Kidney (tissue), 14 donors: ENCODE results near the gene SCAMP1. TPM values are rescaled to one million over a fixed set of nuclear protein-coding genes. Genes with fewer than 3 reads are reported as not detected.

Experiments used
- DNase-seq, 5 donors: peaks; one replicate each; pipeline ENCODE4 v3.0.0-alpha.2; 2013 to 2020
- FAIRE-seq: peaks from 2 replicates; lab custom pipeline; 2012; peaks lifted over from hg19 to GRCh38; lab: Jason Lieb, UNC
- H3K27ac ChIP-seq, 2 donors: one replicate each; pipeline ENCODE4 v1.7.0; 2013; ENCODE audit warnings: low read depth in 2 of 2, low read length in 2 of 2, inconsistent platforms in 1 of 2
- H3K27me3 ChIP-seq: one replicate; pipeline ENCODE4 v1.7.1; 2013; ENCODE audit warnings: low read length, inconsistent platforms; ENCODE audit not compliant: control insufficient read depth, insufficient read depth
- H3K36me3 ChIP-seq, 3 donors: one replicate each; pipeline versions ENCODE4 v1.7.0 to v1.7.1; 2013; ENCODE audit warnings: low read length in 3 of 3, control low read depth in 1 of 3, inconsistent platforms in 1 of 3; ENCODE audit not compliant: insufficient read depth in 3 of 3, control insufficient read depth in 2 of 3
- H3K4me1 ChIP-seq, 3 donors: one replicate each; pipeline versions ENCODE4 v1.7.0 to v1.7.1; 2013; ENCODE audit warnings: low read length in 3 of 3, inconsistent platforms in 1 of 3, low read depth in 1 of 3; ENCODE audit not compliant: control insufficient read depth in 2 of 3, insufficient read depth in 2 of 3
- H3K4me3 ChIP-seq, 3 donors: one replicate each; pipeline versions ENCODE4 v1.7.0 to v1.8.1; 2013; ENCODE audit warnings: low read length in 3 of 3, control low read depth in 1 of 3, inconsistent platforms in 1 of 3
- H3K9ac ChIP-seq, 3 donors: one replicate each; pipeline versions ENCODE4 v1.7.0 to v1.7.1; 2013; ENCODE audit warnings: low read length in 3 of 3, control low read depth in 1 of 3, inconsistent platforms in 1 of 3
- H3K9me3 ChIP-seq, 3 donors: one replicate each; pipeline versions ENCODE4 v1.7.0 to v1.7.1; 2013; ENCODE audit warnings: low read length in 3 of 3, control low read depth in 1 of 3, inconsistent platforms in 1 of 3; ENCODE audit not compliant: control insufficient read depth in 2 of 3, insufficient read depth in 1 of 3
- CTCF ChIP-seq: IDR thresholded peaks from 3 replicates; pipeline ENCODE4 v1.5.1; 2012; ENCODE audit warnings: mild to moderate bottlenecking, moderate library complexity, borderline replicate concordance; ENCODE audit not compliant: insufficient read depth; ENCODE audit errors: extremely low read depth
- intact Hi-C: fragments of 100-400 bp; cut with DNase I; formaldehyde crosslinking; loops from one replicate; pipeline ENCODE4 v1.11.1; 2022
- polyA plus RNA-seq: library from polyadenylated mRNA; stranded (reverse); fragments of 350-450 nt; fragmentation: Illumina TruSeq; extraction: RNeasy Lipid Tissue Mini Kit (QIAGEN cat#74804); gene quantifications from one replicate; pipeline ENCODE4 v1.2.3, GENCODE V29; 2014; ENCODE audit warnings: low read depth, low replicate concordance; ENCODE audit not compliant: insufficient read depth
- total RNA-seq: library from RNA; stranded (reverse); fragmentation: NEBNext Ultra II Directional; extraction: Animal tissue kit (Norgen Biotek cat#: 25700); gene quantifications from one replicate; pipeline ENCODE4 v1.2.1, GENCODE V29; 2021
- donor health status: control.
- donor health status: control.
- donor health status: control.
- donor health status: control.
- donor health status: control.
- donor health status: DM: yes; HTN: yes; CAD: no.
- donor health status: Normal renal cell carcinoma (clear cell type).

Gene SCAMP1
- total and polyA plus RNA-seq, 2 donors from 2014 or later: 13.1 to 42.1 TPM

- intact Hi-C loops: no loop called here
- no peak for FAIRE-seq
- no peak for DNase-seq
Measured at GRCh38 chr5:78360674-78360923, 182 bp downstream of the SCAMP1 start.

GRCh38 chr5:78360924-78361630, 660 bp downstream of the SCAMP1 start:
- Histone ChIP-seq H3K36me3 (no peaks in the 10 kb centered on the region), H3K9me3 (no peaks in the 10 kb centered on the region), H3K27ac (peak overlapping the region; percentile 91 to 93), H3K4me3 (peak overlapping the region; percentile 88 to 96 (median 88)), H3K4me1 (peaks cover 0 to 11% (median 4%) of the 10 kb centered on the region in 3 donors), H3K9ac (peak overlapping the region; percentile 78 to 92 (median 90)), H3K27me3 (no peaks in the 10 kb centered on the region)
- FAIRE-seq: no peak
- TF ChIP-seq CTCF: peak; percentile 6
- DNase-seq: peak; percentile 64 to 90 (median 77)
- intact Hi-C loops: no loop called here

More at GRCh38 chr5:78360674-78360923, 182 bp downstream of the SCAMP1 start:
- H3K27ac ChIP-seq: peak overlapping the region; percentile 91 to 93
- H3K36me3 ChIP-seq: no peaks in the 10 kb centered on the region
- no peak for TF ChIP-seq CTCF
- H3K27me3 ChIP-seq: no peaks in the 10 kb centered on the region
- peak overlapping the region; percentile 88 to 96 (median 88) for H3K4me3 ChIP-seq
- no peaks in the 10 kb centered on the region for H3K9me3 ChIP-seq
- H3K9ac ChIP-seq: peak overlapping the region; percentile 80 to 92 (median 90)
- H3K4me1 ChIP-seq: peaks cover 0 to 11% (median 4%) of the 10 kb centered on the region in 3 donors

- DNase-seq: no peak
- H3K27ac ChIP-seq: peak overlapping the region; percentile 91 to 93
Measured at GRCh38 chr5:78361631-78361993, 1.2 kb downstream of the SCAMP1 start.

More at GRCh38 chr5:78361631-78361993, 1.2 kb downstream of the SCAMP1 start:
- Histone ChIP-seq H3K27me3 (no peaks in the 10 kb centered on the region), H3K9ac (peak overlapping the region in 2 of 3 donors; percentile 78 to 90), H3K4me3 (peak overlapping the region; percentile 88 to 96 (median 88)), H3K36me3 (no peaks in the 10 kb centered on the region), H3K4me1 (peaks cover 0 to 11% (median 4%) of the 10 kb centered on the region in 3 donors), H3K9me3 (no peaks in the 10 kb centered on the region)
- intact Hi-C loops: no loop called here
- no peak for TF ChIP-seq CTCF
- no peak for FAIRE-seq
